OCI-LY7 (cell line): ENCODE data around the gene MMP11. TPM values are rescaled to one million over a fixed set of nuclear protein-coding genes. Genes with fewer than 3 reads are reported as not detected.
A peak's percentile ranks its signal among the peaks of the same experiment; 100 is the strongest.

Experiments
- BruUV-seq: library from RNA; stranded (reverse); fragments of 400-500 nt; replicated peaks from 2 replicates; lab custom pipeline; 2021; lab: Mats Ljungman, UMichigan
- CTCF ChIA-PET: fragments of 300-600 bp; sonication (Branson Sonifier 250); formaldehyde crosslinking; loops from one replicate; lab custom pipeline; 2022; ENCODE audit warnings: antibody characterized with exemption; ENCODE audit not compliant: unreplicated experiment; lab: Charles Lee
- POLR2A ChIA-PET: fragments of 300-600 bp; sonication (Branson Sonifier 250); formaldehyde crosslinking; loops from one replicate; lab custom pipeline; 2022; ENCODE audit warnings: antibody characterized with exemption; lab: Charles Lee
- DNase-seq: peaks from one replicate; pipeline ENCODE4 v3.0.0-alpha.2; 2015; ENCODE audit warnings: low spot score
- H2AFZ ChIP-seq: fragments of 200-600 bp; sonication (generic), shearing (Covaris generic); 2 replicates; pipeline ENCODE4 v1.6.1; 2014; ENCODE audit warnings: mild to moderate bottlenecking, antibody characterized with exemption, low read length, moderate library complexity
- H3K27ac ChIP-seq: fragments of 200-600 bp; sonication (generic); 2 replicates; pipeline ENCODE4 v1.5.1; 2014; ENCODE audit warnings: mixed run types, low read depth, mild to moderate bottlenecking, moderate library complexity, low read length, inconsistent platforms; ENCODE audit not compliant: poor library complexity, severe bottlenecking
- H3K36me3 ChIP-seq: fragments of 200-600 bp; sonication (generic); 2 replicates; pipeline ENCODE4 v1.6.1; 2014; ENCODE audit warnings: mild to moderate bottlenecking, antibody characterized with exemption, low read length, moderate library complexity, mixed read lengths; ENCODE audit not compliant: insufficient read depth
- H3K4me1 ChIP-seq: fragments of 200-600 bp; sonication (generic); 2 replicates; pipeline ENCODE4 v1.5.1; 2014; ENCODE audit warnings: mild to moderate bottlenecking, low read length; ENCODE audit not compliant: insufficient read depth, poor library complexity, severe bottlenecking
- H3K4me2 ChIP-seq: fragments of 200-600 bp; sonication (generic); 2 replicates; pipeline ENCODE4 v1.6.1; 2014; ENCODE audit warnings: mild to moderate bottlenecking, low read length
- H3K4me3 ChIP-seq: fragments of 200-600 bp; sonication (generic); 2 replicates; pipeline ENCODE4 v1.5.1; 2014; ENCODE audit warnings: mild to moderate bottlenecking, low read depth, low read length; ENCODE audit not compliant: poor library complexity, severe bottlenecking
- H3K79me2 ChIP-seq: fragments of 200-600 bp; sonication (generic); 2 replicates; pipeline ENCODE4 v1.6.1; 2016; ENCODE audit warnings: low read depth, mild to moderate bottlenecking, low read length, moderate library complexity, mixed read lengths; ENCODE audit not compliant: insufficient read depth
- H3K9me2 ChIP-seq: fragments of 200-600 bp; sonication (generic); 2 replicates; pipeline ENCODE4 v1.6.1; 2016; ENCODE audit warnings: mild to moderate bottlenecking, low read length, mixed read lengths; ENCODE audit not compliant: insufficient read depth
- H3K9me3 ChIP-seq: fragments of 200-600 bp; sonication (generic); 2 replicates; pipeline ENCODE4 v1.6.1; 2014; ENCODE audit warnings: mild to moderate bottlenecking, mixed run types, low read length, mixed read lengths
- H4K20me1 ChIP-seq: fragments of 200-600 bp; sonication (generic); 2 replicates; pipeline ENCODE4 v1.6.1; 2014; ENCODE audit warnings: mild to moderate bottlenecking, antibody characterized with exemption, low read length, moderate library complexity, mixed read lengths; ENCODE audit not compliant: insufficient read depth
- CTCF ChIP-seq: fragments of 200-600 bp; sonication (generic); conservative IDR thresholded peaks from 2 replicates; pipeline ENCODE4 v1.5.1; 2014; ENCODE audit warnings: mild to moderate bottlenecking, antibody characterized with exemption, low read length, moderate library complexity, mixed read lengths
- EZH2phosphoT487 ChIP-seq: fragments of 200-600 bp; sonication (generic); IDR thresholded peaks from 2 replicates; pipeline ENCODE4 v1.6.1; 2018; ENCODE audit warnings: low read depth, borderline replicate concordance, mild to moderate bottlenecking, mixed run types, antibody characterized with exemption, low read length, moderate library complexity, mixed read lengths
- intact Hi-C: fragments of 100-400 bp; cut with micrococcal nuclease; formaldehyde crosslinking; loops from one replicate; pipeline ENCODE4 v1.10.0; 2022; ENCODE audit not compliant: unreplicated experiment
- total RNA-seq, 2 experiments: library from RNA; depleted of rRNA in 1 of 2; stranded (reverse); fragments of >200 nt in 1 of 2; shearing (Covaris generic) in 1 of 2; gene quantifications; 2 replicates each; pipeline ENCODE4 v1.2.3, GENCODE V29; 2014 to 2022

Gene MMP11
- total RNA-seq, 2 experiments from 2014 or later: 9.2 to 12.9 TPM

DNA sequence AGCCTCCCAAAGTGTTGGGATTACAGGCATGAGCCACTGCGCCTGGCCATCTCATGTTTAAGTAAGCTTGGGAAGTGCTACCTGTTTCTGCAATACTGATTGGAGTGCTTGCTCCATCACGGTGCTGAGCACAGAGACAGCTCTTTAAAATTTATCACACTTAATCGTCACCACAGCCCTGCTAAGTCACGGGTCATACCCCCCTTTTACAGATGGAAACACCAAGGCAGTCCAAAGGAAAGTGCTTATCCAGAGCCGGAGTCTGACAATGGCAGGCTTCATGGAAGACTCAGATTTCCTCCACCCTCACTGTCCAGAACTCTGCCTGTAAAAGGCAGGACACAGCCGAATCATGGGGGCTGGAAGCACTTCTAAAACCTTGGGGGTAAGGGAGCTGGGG is 12.6 kb upstream of the MMP11 start:
- POLR2A ChIA-PET: no interaction called here
- peaks cover 53% of the 10 kb centered on the region for H3K4me1 ChIP-seq
- CTCF ChIA-PET: no interaction called here

DNA sequence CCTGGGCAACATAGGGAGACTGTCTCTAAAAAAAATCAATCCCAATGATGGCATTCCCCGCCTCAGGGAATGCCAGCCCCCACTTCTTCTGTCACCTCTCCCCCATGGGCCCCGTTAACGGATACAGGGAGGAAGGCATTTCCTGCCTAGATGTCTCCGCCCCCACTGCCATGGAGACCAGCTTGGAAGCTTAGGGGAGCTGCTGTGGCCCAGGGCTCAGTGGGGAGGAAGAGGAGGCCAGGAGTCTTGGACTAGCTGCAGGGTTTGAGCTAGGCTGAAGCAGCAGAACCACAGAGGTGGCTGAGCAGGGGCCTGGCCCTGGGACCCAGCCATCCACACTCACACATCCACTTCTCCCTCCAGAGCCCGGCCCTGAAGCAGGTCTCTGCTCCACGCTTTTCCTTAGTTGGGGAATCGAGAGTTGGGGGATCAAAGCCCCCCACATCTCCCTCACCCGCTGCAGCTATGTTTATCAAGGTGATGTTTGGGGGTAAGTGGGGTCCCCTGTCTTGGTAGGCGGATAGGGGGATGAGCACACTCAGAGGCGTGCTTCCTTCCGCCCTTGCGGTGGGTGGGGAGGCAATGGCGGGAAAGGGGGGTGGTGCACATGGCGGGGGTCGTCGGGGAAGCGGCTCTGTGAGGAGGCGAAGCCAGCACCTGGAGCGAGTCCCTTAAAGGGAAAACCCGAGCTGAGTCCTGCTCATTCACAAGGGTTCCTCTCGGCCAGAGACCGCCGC is 9.6 kb upstream of the MMP11 start, which contains the start of gene C22orf15:
Gene C22orf15, plus strand, starts transcription at position 149 of the 737 bp plus-strand sequence. Its CDS starts 317 bp downstream, at position 466.
- no TSS peak for BruUV-seq
- intact Hi-C loops: no loop called here
- Histone ChIP-seq H3K4me3 (peak within 1 kb of the TSS; percentile 99), H2AFZ (no peak within 1 kb of the TSS), H3K4me2 (peak within 1 kb of the TSS; percentile 98), H3K27ac (peak within 1 kb of the TSS; percentile 74), H3K36me3 (peaks cover 43% of the 10 kb centered on the region), H3K79me2 (peaks cover 26% of the 10 kb centered on the region), H4K20me1 (peaks cover 12% of the 10 kb centered on the region; the same call in 1 of the 2 replicates), H3K9me3 (no peaks in the 10 kb centered on the region), H3K9me2 (no peaks in the 10 kb centered on the region), H3K4me1 (peaks cover 41% of the 10 kb centered on the region)
- no peak for DNase-seq
- CTCF ChIA-PET: interaction anchor here (0.6 kb wide), 1 partner anchor 16 kb away, joined by 3 read pairs; no protein-coding TSS in a partner anchor
- no peak for TF ChIP-seq CTCF
- no peak for TF ChIP-seq EZH2phosphoT487
- POLR2A ChIA-PET: interaction anchor here (0.7 to 0.9 kb wide), 2 partner anchors 29 to 66 kb away, joined by 3 to 7 read pairs; no protein-coding TSS in a partner anchor

More for the DNA sequence above, 12.6 kb upstream of the MMP11 start:
- intact Hi-C loops: no loop called here
- Histone ChIP-seq H3K4me3 (no peak overlapping the region), H3K4me2 (no peak overlapping the region), H3K36me3 (peaks cover 24% of the 10 kb centered on the region), H2AFZ (no peak overlapping the region), H3K9me3 (no peaks in the 10 kb centered on the region), H4K20me1 (peaks cover 3% of the 10 kb centered on the region; the same call in 1 of the 2 replicates), H3K9me2 (no peaks in the 10 kb centered on the region), H3K27ac (no peak overlapping the region), H3K79me2 (peaks cover under 1% of the 10 kb centered on the region; the same call in 1 of the 2 replicates)
- BruUV-seq: no TSS peak
- no peak for DNase-seq
- TF ChIP-seq EZH2phosphoT487 (no peak), CTCF (no peak)

DNA sequence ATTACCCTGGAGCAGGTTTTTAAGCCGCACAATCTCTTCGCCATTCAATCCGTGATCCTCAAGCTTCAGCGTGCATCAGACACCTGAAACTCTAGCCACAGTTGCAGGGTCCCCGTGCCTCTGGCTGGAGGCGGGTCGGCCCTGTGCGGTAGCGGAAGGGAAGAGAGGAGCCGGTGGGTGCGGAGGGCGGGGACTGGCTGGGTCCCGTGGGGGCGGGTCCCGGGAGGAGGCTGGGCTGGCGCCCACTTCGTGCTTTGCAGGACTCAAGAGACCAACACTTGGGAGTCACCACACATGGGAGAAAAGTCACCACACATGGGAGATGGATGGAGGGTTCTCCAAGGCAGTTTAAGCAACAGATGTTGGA is 9.1 kb upstream of the MMP11 start:
- CTCF ChIA-PET: no interaction called here
- peaks cover 44% of the 10 kb centered on the region for H3K4me1 ChIP-seq
- peaks cover 12% of the 10 kb centered on the region; the same call in 1 of the 2 replicates for H4K20me1 ChIP-seq
- peaks cover 26% of the 10 kb centered on the region for H3K79me2 ChIP-seq
- no TSS peak for BruUV-seq
- no peak overlapping the region for H2AFZ ChIP-seq
- peak overlapping the region; percentile 98 for H3K4me2 ChIP-seq
- intact Hi-C loops: no loop called here
- H3K4me3 ChIP-seq: peak overlapping the region; percentile 99
- peak; percentile 73 for DNase-seq
- no peaks in the 10 kb centered on the region for H3K9me3 ChIP-seq
- peaks cover 43% of the 10 kb centered on the region for H3K36me3 ChIP-seq
- H3K27ac ChIP-seq: peak overlapping the region; percentile 74
- TF ChIP-seq EZH2phosphoT487 (no peak), CTCF (no peak)
- no peaks in the 10 kb centered on the region for H3K9me2 ChIP-seq
- POLR2A ChIA-PET: interaction anchor here (0.9 kb wide), 1 partner anchor 30 kb away, joined by 3 read pairs; no protein-coding TSS in a partner anchor
